GM12878 (cell line): Measurements from ENCODE around the gene TRIM72. TPM values are rescaled to one million over a fixed set of nuclear protein-coding genes. Genes with fewer than 3 reads are reported as not detected.

Experiments
- ATAC-seq: fragments of 200-7000 bp; cut with Tn5 transposase; 3 replicates; pipeline ENCODE4 v1.9.1; 2020; ENCODE audit warnings: mild to moderate bottlenecking, moderate library complexity
- BruUV-seq: library from RNA; stranded (reverse); fragments of 400-500 nt; replicated peaks from 2 replicates; lab custom pipeline; 2021; lab: Mats Ljungman, UMichigan
- CTCF ChIA-PET: fragments of 300-600 bp; sonication (Branson Sonifier 250); formaldehyde crosslinking; extraction: SDS; loops from one replicate; lab custom pipeline; 2021; ENCODE audit warnings: inconsistent platforms; lab: Yijun Ruan, JAX
- POLR2A ChIA-PET: fragments of 350-600 bp; formaldehyde crosslinking; extraction: SDS; loops from one replicate; lab custom pipeline; 2021; ENCODE audit warnings: inconsistent platforms; lab: Charles Lee
- RAD21 ChIA-PET: fragments of 300-600 bp; sonication (Branson Sonifier 250); formaldehyde crosslinking; loops from one replicate; lab custom pipeline; 2023; ENCODE audit warnings: antibody characterized with exemption; ENCODE audit not compliant: unreplicated experiment; lab: Charles Lee
- SMC1A ChIA-PET: fragments of 300-600 bp; sonication (Branson Sonifier 250); formaldehyde crosslinking; loops from one replicate; lab custom pipeline; 2023; ENCODE audit not compliant: unreplicated experiment, uncharacterized antibody; lab: Charles Lee
- DNase-seq: peaks from one replicate; pipeline ENCODE4 v3.0.0-alpha.2; 2011; ENCODE audit warnings: low read depth, low spot score
- FAIRE-seq: peaks from 3 replicates; lab custom pipeline; 2011; peaks lifted over from hg19 to GRCh38; lab: Jason Lieb, UNC
- H2AFZ ChIP-seq: 2 replicates; pipeline ENCODE4 v1.6.0; 2011; ENCODE audit warnings: low read depth, low read length, control low read depth; ENCODE audit not compliant: control insufficient read depth
- H3K27ac ChIP-seq: 2 replicates; pipeline ENCODE4 v1.5.1; 2011; ENCODE audit warnings: control low read depth; ENCODE audit not compliant: control insufficient read depth, insufficient read depth
- H3K27me3 ChIP-seq, 2 experiments: replicated peaks in 1 of 2; 2 replicates each; pipeline versions ENCODE4 v1.6.0 to v1.6.1; 2011; ENCODE audit warnings: low read length in 1 of 2; ENCODE audit not compliant: control insufficient read depth in 2 of 2, insufficient read depth in 2 of 2
- H3K36me3 ChIP-seq, 2 experiments: 2 replicates each; pipeline ENCODE4 v1.5.1; 2011; ENCODE audit warnings: low read length in 1 of 2; ENCODE audit not compliant: control insufficient read depth in 2 of 2, insufficient read depth in 2 of 2
- H3K4me1 ChIP-seq: 2 replicates; pipeline ENCODE4 v1.6.1; 2011; ENCODE audit warnings: mild to moderate bottlenecking, low read length, moderate library complexity, mixed read lengths; ENCODE audit not compliant: control insufficient read depth, insufficient read depth
- H3K4me2 ChIP-seq: 2 replicates; pipeline ENCODE4 v1.6.0; 2011; ENCODE audit warnings: control low read depth; ENCODE audit not compliant: control insufficient read depth, insufficient read depth
- H3K4me3 ChIP-seq: fragments of 200-600 bp; sonication (generic); 2 replicates; pipeline ENCODE4 v1.5.1; 2016
- H3K79me2 ChIP-seq: 2 replicates; pipeline ENCODE4 v1.6.0; 2011; ENCODE audit warnings: low read length; ENCODE audit not compliant: control insufficient read depth, insufficient read depth
- H3K9ac ChIP-seq: 2 replicates; pipeline ENCODE4 v1.8.0; 2011; ENCODE audit warnings: low read length, control low read depth, mixed read lengths; ENCODE audit not compliant: control insufficient read depth, insufficient read depth
- H3K9me3 ChIP-seq: replicated peaks from 3 replicates; pipeline ENCODE4 v1.5.1; 2011; ENCODE audit warnings: mild to moderate bottlenecking, low read length; ENCODE audit not compliant: control insufficient read depth, insufficient read depth
- H4K20me1 ChIP-seq: 2 replicates; pipeline ENCODE4 v1.6.0; 2011; ENCODE audit not compliant: control insufficient read depth, insufficient read depth
- BCL11A ChIP-seq: IDR thresholded peaks from 2 replicates; pipeline ENCODE4 v1.6.1; 2011; ENCODE audit warnings: low read depth, low read length
- ESRRA ChIP-seq: IDR thresholded peaks from 2 replicates; pipeline ENCODE4 v1.6.1; 2012; ENCODE audit warnings: mild to moderate bottlenecking, low read length, improper control_type of control experiment
- GABPA ChIP-seq: IDR thresholded peaks from 2 replicates; pipeline ENCODE4 v1.6.1; 2014; ENCODE audit warnings: antibody characterized with exemption, low read depth, mild to moderate bottlenecking, inconsistent platforms
- HCFC1 ChIP-seq: fragments of 150-350 bp; IDR thresholded peaks from 2 replicates; pipeline ENCODE4 v1.6.1; 2014; ENCODE audit warnings: low read length
- RB1 ChIP-seq: fragments of 450-650 bp; formaldehyde crosslinking; IDR thresholded peaks from 2 replicates; pipeline ENCODE4 v1.6.1; 2017; ENCODE audit warnings: mild to moderate bottlenecking, borderline replicate concordance
- RBBP5 ChIP-seq: fragments of 200-600 bp; sonication (generic); conservative IDR thresholded peaks from 2 replicates; pipeline ENCODE4 v1.6.1; 2016
- SMAD5 ChIP-seq: IDR thresholded peaks from 2 replicates; pipeline ENCODE4 v1.6.1; 2016; ENCODE audit warnings: antibody characterized with exemption, low read depth
- YBX1 ChIP-seq: fragments of 450-650 bp; IDR thresholded peaks from 2 replicates; pipeline ENCODE4 v1.6.1; 2016; ENCODE audit warnings: antibody characterized with exemption
- ZZZ3 ChIP-seq: IDR thresholded peaks from 2 replicates; pipeline ENCODE4 v1.6.1; 2011; ENCODE audit warnings: low read depth; ENCODE audit not compliant: control insufficient read depth, insufficient read length
- WGBS: methylation state at CpG from one replicate; pipeline ENCODE4 v1.1.6; 2016; ENCODE audit warnings: low lambda C conversion rate; ENCODE audit not compliant: insufficient replicate concordance, insufficient coverage; ENCODE audit errors: missing lambda C conversion rate; 5-methylcytosine and 5-hydroxymethylcytosine counted together
- in situ Hi-C: fragments of 300-500 bp; cut with MboI; formaldehyde crosslinking; loops from 9 replicates; pipeline ENCODE4 v1.14.3; 2018; ENCODE audit warnings: mixed read lengths
- intact Hi-C: fragments of 100-400 bp; cut with micrococcal nuclease; formaldehyde crosslinking; loops from one replicate; pipeline ENCODE4 v1.14.2; 2022; ENCODE audit not compliant: unreplicated experiment
- polyA plus RNA-seq, 11 experiments: library from polyadenylated mRNA; depleted of rRNA in 4 of 11; unstranded in 6 of 11; stranded (reverse) in 5 of 11; fragments of >200 nt; fragmentation: Nextera tagmentation in 4 of 11; fragmentation: Illumina TruSeq in 1 of 11; extraction: Ambion mirVana in 4 of 11; extraction: Trizol in 1 of 11; gene quantifications; 1 replicate in 1 of 11; 2 replicates in 10 of 11; pipeline versions ENCODE4 v1.2.1 to v1.2.3, GENCODE V29; 2011 to 2016; ENCODE audit warnings: inconsistent platforms in 2 of 11, missing spikeins in 2 of 11, low read depth in 1 of 11
- total RNA-seq, 4 experiments: library from RNA; depleted of rRNA in 3 of 4; stranded (reverse); fragments of >200 nt in 3 of 4; fragmentation: Illumina TruSeq in 1 of 4; extraction: Trizol in 1 of 4; gene quantifications; 2 replicates each; pipeline versions ENCODE4 v1.2.1 to v1.2.3, GENCODE V29; 2013 to 2021
- TF ChIP-seq, protein P1 (sequence below): fragments of 150-350 bp; IDR thresholded peaks from 2 replicates; pipeline ENCODE4 v1.6.1; 2014; ENCODE audit warnings: mild to moderate bottlenecking, low read depth, low read length
- TF ChIP-seq, protein P2 (sequence below): fragments of 450-650 bp; IDR thresholded peaks from 2 replicates; pipeline ENCODE4 v1.6.1; 2017; ENCODE audit warnings: low read depth, mild to moderate bottlenecking, moderate library complexity
- TF ChIP-seq, protein P3 (sequence below): fragments of 450-650 bp; IDR thresholded peaks from 2 replicates; pipeline ENCODE4 v1.6.1; 2014; ENCODE audit warnings: mild to moderate bottlenecking
- TF ChIP-seq, protein P4 (sequence below): IDR thresholded peaks from 2 replicates; pipeline ENCODE4 v1.6.1; 2011; ENCODE audit warnings: low read depth, mild to moderate bottlenecking, low read length, moderate library complexity, borderline replicate concordance; ENCODE audit errors: extremely low read depth

TRIM72 gene
- total and polyA plus RNA-seq, 10 of the 15 experiments (the other 5 are each of a cell fraction or from before 2014, with no cell fraction given) = 0.03 to 1.2 (median 0.23) TPM; not detected in 1

DNA sequence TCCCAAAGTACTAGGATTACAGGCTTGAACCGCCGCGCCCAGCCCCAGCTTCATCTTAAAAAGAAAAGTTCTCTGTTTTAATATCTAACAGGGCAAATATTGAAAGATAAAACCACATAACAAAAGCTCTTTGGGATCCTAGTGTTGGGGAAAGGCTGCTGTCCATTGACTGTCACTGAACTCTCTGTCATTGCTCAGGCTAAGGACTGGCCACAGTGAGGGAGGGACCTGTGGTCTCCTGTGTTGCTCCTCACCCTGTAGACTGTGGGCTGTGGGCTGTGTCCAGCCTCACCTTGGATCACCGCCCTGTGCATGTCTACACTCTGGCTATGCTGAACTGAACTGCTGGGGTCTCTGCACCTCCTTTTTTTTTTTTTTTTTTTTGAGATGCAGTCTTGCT, 14.3 kb downstream of the TRIM72 start:
- no peaks in the 10 kb centered on the region for H3K4me1 ChIP-seq
- ChIA-PET POLR2A (interaction anchor here (0.6 kb wide), 3 partner anchors 19 to 233 kb away, joined by 3 to 4 read pairs (median 4); no protein-coding TSS in a partner anchor), SMC1A (no interaction called here)
- H3K27ac ChIP-seq = no peak overlapping the region
- no peaks in the 10 kb centered on the region for H3K79me2 ChIP-seq
- BruUV-seq = no TSS peak
- H3K36me3 ChIP-seq = no peaks in the 10 kb centered on the region
- no peak for TF ChIP-seq SMAD5
- TF ChIP-seq, protein P1, sequence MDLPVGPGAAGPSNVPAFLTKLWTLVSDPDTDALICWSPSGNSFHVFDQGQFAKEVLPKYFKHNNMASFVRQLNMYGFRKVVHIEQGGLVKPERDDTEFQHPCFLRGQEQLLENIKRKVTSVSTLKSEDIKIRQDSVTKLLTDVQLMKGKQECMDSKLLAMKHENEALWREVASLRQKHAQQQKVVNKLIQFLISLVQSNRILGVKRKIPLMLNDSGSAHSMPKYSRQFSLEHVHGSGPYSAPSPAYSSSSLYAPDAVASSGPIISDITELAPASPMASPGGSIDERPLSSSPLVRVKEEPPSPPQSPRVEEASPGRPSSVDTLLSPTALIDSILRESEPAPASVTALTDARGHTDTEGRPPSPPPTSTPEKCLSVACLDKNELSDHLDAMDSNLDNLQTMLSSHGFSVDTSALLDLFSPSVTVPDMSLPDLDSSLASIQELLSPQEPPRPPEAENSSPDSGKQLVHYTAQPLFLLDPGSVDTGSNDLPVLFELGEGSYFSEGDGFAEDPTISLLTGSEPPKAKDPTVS = no peak
- TF ChIP-seq, protein P2, sequence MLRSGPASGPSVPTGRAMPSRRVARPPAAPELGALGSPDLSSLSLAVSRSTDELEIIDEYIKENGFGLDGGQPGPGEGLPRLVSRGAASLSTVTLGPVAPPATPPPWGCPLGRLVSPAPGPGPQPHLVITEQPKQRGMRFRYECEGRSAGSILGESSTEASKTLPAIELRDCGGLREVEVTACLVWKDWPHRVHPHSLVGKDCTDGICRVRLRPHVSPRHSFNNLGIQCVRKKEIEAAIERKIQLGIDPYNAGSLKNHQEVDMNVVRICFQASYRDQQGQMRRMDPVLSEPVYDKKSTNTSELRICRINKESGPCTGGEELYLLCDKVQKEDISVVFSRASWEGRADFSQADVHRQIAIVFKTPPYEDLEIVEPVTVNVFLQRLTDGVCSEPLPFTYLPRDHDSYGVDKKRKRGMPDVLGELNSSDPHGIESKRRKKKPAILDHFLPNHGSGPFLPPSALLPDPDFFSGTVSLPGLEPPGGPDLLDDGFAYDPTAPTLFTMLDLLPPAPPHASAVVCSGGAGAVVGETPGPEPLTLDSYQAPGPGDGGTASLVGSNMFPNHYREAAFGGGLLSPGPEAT = no peak
- TF ChIP-seq RB1 = no peak
- no peak for TF ChIP-seq BCL11A
- TF ChIP-seq GABPA = no peak
- TF ChIP-seq, protein P3, sequence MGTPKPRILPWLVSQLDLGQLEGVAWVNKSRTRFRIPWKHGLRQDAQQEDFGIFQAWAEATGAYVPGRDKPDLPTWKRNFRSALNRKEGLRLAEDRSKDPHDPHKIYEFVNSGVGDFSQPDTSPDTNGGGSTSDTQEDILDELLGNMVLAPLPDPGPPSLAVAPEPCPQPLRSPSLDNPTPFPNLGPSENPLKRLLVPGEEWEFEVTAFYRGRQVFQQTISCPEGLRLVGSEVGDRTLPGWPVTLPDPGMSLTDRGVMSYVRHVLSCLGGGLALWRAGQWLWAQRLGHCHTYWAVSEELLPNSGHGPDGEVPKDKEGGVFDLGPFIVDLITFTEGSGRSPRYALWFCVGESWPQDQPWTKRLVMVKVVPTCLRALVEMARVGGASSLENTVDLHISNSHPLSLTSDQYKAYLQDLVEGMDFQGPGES = no peak
- TF ChIP-seq YBX1 = no peak
- no peak for TF ChIP-seq ESRRA
- TF ChIP-seq ZZZ3 = no peak
- TF ChIP-seq, protein P4, sequence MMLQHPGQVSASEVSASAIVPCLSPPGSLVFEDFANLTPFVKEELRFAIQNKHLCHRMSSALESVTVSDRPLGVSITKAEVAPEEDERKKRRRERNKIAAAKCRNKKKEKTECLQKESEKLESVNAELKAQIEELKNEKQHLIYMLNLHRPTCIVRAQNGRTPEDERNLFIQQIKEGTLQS = no peak
- TF ChIP-seq HCFC1 = no peak
- no peak for TF ChIP-seq RBBP5
- TF ChIP-seq, all 136 proteins: peak for 0
- no peaks in the 10 kb centered on the region for H3K9me3 ChIP-seq
- ChIA-PET CTCF (no interaction called here), RAD21 (interaction anchor here (0.7 kb wide), 1 partner anchor 143 kb away, joined by 3 read pairs; no protein-coding TSS in a partner anchor)
- ATAC-seq = no peak
- H2AFZ ChIP-seq = no peak overlapping the region
- FAIRE-seq = no peak
- intact Hi-C loops = no loop called here
- in situ Hi-C loops = no loop called here
- 90% methylated on average over 4 of the region's 4 CpGs for WGBS
- no peaks in the 10 kb centered on the region for H3K27me3 ChIP-seq
- DNase-seq = no peak
- no peak overlapping the region for H3K4me2 ChIP-seq
- H3K4me3 ChIP-seq = no peak overlapping the region
- H4K20me1 ChIP-seq = no peaks in the 10 kb centered on the region
- no peak overlapping the region for H3K9ac ChIP-seq
